Left renal cortex interstitium (tissue), 4 donors: ENCODE results near the gene B4GALNT4. TPM values are rescaled to one million over a fixed set of nuclear protein-coding genes. Genes with fewer than 3 reads are reported as not detected.
"Not testable (repeated sequence)": the region's sequence is repeated elsewhere in the genome, so short reads cannot be mapped to it uniquely, and the experiment has no call there.

Experiments used
- DNase-seq, 4 donors: peaks; one replicate each; pipeline ENCODE4 v3.0.0-alpha.2; 2013; ENCODE audit warnings: low read depth in 4 of 4, low spot score in 2 of 4, missing footprints in 1 of 4
- polyA plus RNA-seq, 4 donors: library from polyadenylated mRNA; unstranded; fragments of 120-200 nt; gene quantifications; one replicate each; pipeline ENCODE4 v1.2.1, GENCODE V29; 2013; ENCODE audit not compliant: insufficient read length in 4 of 4

The B4GALNT4 gene
- polyA plus RNA-seq, 4 donors, result 42.6 to 87.5 (median 82.0) TPM

DNA sequence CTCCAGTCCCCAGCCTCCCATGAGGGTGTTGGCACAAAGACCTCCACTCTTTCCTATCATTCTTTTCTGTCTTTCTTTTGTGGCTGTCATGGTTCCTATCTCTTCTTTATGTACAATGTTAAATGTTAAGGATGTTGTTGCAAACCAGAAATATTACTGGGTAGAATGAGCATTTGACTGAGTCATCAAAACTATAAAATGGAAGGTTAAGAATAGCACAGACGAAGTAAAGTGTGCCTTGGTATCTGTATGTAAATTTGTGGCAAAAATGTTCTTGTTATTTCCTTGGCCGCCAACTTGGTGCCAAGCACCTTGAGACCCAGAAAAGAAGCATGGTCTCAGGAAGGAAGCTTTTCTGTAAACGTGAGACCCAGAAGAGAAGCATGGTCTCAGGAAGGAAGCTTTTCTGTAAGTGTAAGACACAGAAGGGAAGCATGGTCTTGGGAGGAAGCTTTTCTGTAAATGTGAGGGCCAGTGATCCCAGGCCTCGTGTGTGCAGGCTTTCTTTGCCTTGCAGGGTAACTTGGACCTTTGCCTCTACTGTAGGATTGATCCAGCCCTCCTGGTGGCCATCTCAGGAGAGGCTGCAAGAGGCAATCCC, 18.0 kb downstream of the B4GALNT4 start:
- no peak for DNase-seq

DNA sequence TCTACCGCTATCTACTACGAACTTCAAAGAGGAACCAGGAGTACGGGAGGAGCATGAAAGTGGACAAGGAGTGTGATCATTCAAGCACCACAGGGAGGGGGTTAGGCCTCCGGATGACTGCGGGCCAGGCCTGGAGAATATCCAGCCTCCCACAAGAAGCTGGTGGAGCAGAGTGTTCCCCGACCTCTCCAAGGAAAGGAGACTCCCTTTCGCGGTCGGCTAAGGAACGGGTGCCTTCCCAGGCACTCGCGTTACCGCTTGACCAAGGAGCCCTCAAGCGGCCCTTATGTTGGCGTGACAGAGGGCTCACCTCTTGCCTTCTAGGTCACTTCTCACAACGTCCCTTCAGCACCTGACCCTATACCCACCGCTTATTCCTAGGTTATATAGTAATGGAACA, 20.1 kb downstream of the B4GALNT4 start:
- not testable (repeated sequence) for DNase-seq

DNA sequence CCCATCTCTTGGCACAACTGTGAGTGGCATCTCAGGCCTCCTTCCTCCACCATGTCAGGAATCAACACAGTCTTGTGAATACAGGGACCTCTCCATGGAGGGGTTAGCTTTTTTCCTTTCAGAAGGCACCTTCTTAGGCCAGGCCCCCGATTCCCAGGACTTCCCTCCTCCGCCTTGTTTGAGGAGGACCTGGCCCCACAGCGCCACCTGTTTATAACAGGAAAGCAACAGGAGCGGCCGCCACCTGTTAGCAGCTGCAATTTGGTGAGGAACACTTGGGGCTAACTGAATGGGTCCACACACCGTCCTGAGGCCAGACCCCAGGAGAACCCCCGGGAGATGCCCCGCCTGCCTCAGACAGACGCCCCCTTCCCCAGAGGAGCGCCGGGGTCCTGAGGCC, 20.9 kb downstream of the B4GALNT4 start:
- DNase-seq, result no peak

DNA sequence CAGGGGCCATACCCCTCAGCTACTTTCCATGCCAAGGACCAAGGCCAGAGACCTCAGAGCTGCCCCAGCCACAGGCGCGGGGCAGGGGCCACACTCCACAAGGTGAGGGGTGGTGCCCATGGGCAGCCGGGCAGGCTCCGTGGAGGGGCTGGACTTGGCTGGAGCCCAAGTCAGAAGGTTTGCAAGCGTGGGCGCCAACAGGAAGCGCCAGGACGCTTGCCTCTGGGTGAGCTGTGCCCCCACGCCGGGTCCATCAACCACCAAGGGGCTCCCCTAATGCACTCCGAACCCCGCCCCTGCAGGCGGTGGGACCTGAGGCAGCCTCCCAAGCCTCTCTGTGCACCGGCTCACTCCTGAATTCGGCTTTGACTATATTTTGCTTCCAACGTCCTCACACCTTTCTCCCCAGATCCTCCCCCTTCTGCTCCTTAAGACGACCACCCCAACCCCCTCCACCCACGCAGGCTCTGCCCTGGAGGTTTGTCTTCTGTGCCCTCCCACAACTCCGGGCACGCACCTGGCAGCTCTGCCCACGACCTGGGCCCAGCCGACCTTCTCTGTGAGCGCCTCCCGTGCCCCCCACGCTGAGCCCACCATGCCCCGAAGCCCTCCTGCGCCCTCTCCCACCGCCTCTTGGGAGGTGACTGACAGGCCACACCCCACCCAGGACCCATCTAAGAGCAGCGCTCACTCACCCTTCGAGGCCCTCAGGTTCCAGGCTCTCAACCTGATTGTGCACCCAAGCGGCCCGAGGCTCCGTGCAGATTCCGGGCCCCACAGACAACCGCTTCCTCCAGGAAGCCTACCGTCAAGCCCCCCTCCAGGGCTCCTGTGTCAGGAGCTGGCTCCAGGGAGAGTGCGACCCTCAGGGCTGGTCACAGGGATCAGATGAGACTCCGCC, 22.1 kb downstream of the B4GALNT4 start:
- DNase-seq, result no peak

DNA sequence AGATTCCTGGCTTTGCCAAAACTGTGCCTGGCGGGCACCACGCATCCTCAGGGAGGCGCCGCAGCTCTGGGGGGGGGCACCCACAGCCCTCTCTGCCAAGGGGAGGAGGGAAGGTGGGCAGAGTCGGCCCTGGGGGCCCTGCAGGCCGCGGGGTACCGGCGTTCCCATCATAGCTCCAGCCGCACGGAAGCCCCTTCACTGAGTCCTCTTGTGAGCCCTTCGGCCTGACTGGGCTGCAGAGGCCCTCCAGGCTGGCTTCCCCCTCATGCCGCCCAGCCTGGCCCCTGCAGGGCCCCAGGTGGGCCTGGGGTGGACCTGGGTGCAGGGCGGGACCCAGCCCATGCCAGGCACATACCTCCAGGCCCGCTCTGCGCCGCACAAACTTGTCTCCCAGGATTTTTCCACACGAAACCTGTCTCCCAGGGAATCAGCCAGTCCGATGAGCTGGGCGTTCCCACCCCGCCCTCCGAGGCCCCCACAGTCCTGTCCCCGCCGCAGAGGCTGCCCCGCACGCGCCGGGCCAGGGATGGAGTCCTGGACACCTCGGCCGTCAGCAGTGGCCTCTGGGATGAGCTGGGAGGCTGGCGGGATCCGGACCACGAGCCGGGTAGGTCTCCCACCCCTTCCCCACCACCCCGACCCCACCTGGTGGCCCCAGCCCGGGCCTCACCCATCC, 22.9 kb downstream of the B4GALNT4 start:
- no peak for DNase-seq

DNA sequence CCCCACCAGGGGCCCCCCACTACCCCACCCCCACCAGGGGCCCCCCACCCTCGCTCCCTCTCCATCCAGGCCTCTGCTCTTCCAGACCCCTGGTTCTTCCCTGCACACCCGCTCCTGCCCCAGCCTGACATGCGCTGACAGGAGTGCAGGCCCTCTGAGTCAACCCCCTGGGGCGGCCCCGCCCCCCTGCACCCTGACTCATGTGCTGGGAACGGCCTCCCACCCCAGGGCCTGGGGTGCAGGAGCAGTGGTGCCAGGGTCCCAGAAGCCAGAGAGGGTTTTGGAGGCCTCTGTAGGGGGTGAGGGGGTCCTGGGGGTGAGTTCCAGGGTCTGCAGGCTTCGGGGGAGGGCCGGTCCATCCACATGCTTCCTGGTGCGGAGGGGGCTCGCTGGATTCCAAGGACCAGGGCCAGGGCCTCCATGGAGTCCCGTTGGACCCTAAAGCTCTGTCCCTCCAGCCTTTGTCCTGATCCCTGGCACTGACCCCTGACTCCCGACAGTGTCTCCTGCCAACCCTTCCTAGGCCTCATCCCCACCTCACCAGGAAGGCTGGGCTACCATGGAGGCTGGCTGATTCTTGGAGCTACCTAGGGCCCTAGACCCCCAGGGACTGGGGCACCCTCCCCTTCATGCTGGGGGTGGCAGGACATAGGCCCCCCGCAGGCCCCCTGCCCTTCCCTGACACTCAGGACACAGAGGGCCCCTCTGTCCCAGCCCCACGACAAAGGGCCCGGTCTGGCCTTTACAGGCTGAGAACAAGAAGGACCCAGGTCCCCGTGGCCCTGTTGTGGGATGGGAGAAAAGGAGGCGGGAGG, 24.1 kb downstream of the B4GALNT4 start:
- no peak for DNase-seq

DNA sequence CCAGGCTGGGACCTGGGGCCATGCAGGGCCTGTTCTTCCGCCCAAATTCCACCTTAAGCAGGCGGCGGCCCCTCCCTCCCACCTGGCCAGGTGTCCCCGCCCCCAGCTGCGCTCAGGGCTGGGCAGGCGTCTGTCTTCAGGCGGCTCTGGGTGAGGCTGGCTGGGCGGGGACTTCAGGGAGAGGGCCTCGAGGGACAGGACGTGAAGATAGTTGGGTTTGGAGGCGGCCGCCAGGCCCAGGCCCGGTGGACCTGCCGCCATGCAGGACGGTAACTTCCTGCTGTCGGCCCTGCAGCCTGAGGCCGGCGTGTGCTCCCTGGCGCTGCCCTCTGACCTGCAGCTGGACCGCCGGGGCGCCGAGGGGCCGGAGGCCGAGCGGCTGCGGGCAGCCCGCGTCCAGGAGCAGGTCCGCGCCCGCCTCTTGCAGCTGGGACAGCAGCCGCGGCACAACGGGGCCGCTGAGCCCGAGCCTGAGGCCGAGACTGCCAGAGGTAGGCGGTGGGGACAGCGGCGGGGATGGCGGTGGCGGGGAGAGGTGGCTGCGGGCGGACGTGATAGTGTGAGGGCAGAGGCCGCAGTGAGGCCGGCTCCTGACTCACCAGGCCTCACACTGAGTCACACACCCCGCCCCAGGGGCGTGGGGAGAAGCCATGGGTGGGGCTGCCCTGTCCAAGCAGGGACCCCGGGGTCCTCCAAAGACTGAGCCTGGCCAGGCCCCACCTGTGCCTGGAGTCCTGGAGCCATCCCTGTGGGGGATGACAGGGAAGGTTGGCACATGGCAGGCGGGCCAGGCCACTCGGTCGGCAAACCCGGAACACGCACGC, 24.9 kb downstream of the B4GALNT4 start, which contains the start of gene PKP3:
PKP3 (plus strand) TSS at position 176 of the 824 bp plus-strand sequence; CDS start at position 260, 84 bp downstream.
- DNase-seq, result no peak

DNA sequence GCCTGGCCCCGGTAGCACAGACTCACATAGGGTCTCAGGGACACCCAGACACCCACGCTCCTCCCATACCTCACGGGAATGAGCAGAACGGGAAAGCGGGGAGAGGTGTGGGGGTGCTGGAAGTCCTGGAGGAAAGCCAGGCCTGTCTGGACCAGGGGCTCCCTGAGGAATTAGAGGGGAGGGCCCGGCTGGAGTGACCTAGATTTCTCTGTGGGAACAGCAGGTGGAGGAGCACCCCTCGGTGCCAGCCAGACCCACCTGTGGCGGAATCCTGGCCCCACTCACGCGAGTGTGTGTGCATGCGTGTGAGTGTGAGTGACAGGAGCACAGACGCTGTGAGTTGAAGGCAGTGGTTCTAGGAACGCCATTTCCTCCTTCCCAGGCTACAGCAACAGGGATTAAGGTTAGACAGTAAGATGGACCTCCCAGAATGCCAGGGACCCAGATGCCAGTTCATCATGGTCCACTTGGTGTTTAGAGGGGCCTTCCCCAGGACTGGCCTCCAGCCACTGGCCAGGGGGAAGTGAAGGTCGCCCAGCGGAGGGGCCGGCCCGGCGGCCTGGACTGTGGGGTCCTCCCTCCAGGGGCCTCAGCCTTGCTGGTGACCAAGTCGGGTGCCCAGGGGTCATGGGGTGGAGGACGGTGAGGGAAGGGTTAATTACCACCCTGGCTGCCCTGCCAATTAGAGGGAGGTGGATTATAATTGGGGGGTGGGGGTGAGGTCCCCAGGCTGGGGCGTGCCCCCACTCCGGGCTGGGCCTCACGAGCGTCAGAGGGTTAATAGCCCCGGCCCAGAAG, 25.8 kb downstream of the B4GALNT4 start:
- no peak for DNase-seq

DNA sequence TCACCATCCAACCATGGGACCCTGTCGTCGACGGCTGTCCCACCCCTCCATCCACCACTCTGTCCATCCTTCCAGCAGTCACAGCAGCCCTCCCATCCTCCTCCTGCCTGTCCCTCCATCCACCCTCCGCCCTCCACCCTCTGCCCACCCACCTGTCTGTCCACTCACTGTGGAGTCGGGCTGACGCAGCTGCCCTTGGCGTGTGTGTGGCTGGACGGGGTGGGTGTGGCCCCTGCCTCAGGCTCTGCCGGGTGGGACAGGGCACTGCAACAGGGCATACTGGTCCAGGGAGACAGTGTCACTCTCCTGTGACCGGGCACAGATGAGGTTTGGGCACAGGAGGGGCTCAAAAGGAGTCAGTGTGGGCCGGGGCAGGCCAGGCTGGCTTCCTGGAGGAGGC, 26.6 kb downstream of the B4GALNT4 start:
- no peak for DNase-seq

DNA sequence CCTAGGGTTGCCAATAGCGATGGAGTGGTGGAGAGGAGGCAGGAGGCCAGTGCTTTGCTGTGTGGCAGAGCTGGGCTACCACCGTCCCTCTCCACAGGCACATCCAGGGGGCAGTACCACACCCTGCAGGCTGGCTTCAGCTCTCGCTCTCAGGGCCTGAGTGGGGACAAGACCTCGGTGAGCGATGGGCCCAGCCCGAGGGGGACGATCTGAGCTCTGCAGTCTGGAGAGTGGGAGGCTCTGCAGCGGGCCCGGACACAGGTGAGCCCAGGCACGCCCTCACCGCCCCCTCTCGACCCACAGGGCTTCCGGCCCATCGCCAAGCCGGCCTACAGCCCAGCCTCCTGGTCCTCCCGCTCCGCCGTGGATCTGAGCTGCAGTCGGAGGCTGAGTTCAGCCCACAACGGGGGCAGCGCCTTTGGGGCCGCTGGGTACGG, 27.2 kb downstream of the B4GALNT4 start:
- no peak for DNase-seq

DNA sequence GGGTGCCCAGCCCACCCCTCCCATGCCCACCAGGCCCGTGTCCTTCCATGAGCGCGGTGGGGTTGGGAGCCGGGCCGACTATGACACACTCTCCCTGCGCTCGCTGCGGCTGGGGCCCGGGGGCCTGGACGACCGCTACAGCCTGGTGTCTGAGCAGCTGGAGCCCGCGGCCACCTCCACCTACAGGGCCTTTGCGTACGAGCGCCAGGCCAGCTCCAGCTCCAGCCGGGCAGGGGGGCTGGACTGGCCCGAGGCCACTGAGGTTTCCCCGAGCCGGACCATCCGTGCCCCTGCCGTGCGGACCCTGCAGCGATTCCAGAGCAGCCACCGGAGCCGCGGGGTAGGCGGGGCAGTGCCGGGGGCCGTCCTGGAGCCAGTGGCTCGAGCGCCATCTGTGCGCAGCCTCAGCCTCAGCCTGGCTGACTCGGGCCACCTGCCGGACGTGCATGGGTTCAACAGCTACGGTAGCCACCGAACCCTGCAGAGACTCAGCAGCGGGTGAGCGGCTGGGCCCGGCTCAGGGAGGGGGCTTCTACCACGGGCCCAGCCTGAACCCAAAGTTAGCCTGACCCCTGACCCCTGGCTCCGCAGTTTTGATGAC, 27.7 kb downstream of the B4GALNT4 start:
- no peak for DNase-seq

DNA sequence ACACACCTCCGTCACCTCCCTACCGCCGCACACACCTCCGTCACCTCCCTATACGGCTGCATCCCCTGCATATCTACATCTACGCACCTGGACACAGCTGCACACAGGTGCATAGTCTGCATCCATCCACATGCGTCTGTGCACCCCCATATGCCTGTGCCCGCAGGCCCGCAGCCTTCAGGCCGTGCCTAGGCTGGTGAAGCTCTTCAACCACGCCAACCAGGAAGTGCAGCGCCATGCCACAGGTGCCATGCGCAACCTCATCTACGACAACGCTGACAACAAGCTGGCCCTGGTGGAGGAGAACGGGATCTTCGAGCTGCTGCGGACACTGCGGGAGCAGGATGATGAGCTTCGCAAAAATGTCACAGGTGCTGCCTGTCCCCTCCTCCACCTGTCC, 29.5 kb downstream of the B4GALNT4 start:
- DNase-seq, result no peak

DNA sequence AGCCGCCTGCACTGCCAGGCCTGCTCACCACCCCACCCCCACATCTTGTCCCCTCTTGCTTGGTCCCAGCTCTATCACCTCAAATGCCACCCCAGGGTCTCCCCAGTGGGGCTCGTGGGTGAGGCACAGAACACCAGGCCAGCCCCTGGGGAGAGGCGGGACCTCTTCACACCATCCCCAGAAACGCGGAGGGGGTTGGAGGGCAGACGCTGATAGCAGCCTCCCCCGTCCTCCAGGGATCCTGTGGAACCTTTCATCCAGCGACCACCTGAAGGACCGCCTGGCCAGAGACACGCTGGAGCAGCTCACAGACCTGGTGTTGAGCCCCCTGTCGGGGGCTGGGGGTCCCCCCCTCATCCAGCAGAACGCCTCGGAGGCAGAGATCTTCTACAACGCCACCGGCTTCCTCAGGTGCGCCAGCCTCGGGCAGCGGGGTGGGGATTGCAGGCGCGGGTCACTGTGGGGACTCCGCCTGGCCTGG, 30.5 kb downstream of the B4GALNT4 start:
- no peak for DNase-seq

DNA sequence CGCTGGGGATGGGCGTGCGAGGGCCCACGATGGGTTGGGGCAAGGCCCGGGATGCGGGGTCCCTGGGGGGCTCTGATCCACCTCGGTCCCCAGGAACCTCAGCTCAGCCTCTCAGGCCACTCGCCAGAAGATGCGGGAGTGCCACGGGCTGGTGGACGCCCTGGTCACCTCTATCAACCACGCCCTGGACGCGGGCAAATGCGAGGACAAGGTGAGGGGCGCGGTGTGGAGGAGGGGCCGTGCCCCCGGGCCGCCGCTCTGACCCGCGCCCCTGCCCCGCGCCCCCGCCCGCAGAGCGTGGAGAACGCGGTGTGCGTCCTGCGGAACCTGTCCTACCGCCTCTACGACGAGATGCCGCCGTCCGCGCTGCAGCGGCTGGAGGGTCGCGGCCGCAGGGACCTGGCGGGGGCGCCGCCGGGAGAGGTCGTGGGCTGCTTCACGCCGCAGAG, 31.0 kb downstream of the B4GALNT4 start:
- DNase-seq, result no peak

DNA sequence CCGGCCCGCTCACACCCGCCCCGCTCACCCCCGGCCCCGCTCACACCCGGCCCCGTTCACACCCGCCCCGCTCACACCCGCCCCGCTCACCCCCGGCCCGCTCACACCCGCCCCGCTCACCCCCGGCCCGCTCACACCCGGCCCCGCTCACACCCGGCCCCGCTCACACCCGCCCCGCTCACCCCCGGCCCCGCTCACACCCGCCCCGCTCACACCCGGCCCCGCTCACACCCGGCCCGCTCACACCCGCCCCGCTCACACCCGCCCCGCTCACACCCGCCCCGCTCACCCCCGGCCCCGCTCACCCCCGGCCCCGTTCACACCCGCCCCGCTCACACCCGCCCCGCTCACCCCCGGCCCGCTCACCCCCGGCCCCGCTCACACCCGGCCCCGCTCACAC, 31.9 kb downstream of the B4GALNT4 start:
- not testable (repeated sequence) for DNase-seq

DNA sequence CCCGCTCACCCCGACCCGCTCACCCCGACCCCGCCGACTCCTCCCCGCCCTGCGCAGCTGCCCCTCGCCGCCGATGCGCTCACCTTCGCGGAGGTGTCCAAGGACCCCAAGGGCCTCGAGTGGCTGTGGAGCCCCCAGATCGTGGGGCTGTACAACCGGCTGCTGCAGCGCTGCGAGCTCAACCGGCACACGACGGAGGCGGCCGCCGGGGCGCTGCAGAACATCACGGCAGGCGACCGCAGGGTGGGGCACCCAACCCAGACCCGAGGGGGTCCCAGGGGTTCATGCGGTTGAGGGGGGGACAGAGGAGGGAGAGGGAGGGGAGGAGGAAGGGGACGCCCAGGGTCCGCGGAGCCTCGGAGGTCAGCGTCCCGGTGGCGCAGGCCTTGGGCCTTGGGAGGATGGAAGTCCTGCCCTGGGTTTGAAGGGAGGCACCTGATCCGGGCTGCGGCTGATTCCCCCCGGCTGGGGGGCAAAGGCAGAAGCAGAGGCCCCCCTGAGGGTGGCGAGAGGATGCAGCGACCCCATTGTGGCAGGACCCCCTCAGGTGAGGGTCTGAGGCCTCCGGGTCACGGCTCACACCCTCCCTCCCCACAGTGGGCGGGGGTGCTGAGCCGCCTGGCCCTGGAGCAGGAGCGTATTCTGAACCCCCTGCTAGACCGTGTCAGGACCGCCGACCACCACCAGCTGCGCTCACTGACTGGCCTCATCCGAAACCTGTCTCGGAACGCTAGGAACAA, 33.9 kb downstream of the B4GALNT4 start:
- no peak for DNase-seq

DNA sequence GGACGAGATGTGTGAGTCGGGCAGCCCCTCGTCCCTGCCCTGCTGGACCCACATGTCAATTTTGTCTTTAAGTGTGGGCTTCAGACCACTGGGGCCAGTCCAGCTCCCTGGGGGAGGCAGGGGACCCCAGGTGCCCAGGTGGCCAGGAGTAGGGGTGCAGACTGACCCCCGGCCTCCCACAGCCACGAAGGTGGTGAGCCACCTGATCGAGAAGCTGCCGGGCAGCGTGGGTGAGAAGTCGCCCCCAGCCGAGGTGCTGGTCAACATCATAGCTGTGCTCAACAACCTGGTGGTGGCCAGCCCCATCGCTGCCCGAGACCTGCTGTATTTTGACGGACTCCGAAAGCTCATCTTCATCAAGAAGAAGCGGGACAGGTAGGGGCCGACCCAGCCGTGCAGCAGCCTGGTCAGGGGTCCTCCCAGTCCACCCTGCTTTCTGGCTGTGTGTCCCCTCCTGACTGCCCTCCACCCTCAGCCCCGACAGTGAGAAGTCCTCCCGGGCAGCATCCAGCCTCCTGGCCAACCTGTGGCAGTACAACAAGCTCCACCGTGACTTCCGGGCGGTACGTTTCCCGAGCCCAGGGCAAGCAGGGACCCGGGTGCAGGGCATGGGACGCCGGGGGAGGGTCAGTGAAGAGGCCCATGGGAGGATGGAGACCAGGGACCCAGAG, 34.6 kb downstream of the B4GALNT4 start:
- DNase-seq, result no peak
